IPS-15b (cell line): ENCODE measurements around the gene FRMD8.

Experiments
- H3K27me3 ChIP-seq: one replicate; pipeline ENCODE4 v1.6.1; 2013; ENCODE audit warnings: low read length; ENCODE audit not compliant: control insufficient read depth, insufficient read depth
- H3K36me3 ChIP-seq: one replicate; pipeline ENCODE4 v1.6.1; 2013; ENCODE audit warnings: low read length; ENCODE audit not compliant: control insufficient read depth, insufficient read depth
- H3K4me1 ChIP-seq: one replicate; pipeline ENCODE4 v1.6.1; 2013; ENCODE audit warnings: mild to moderate bottlenecking, low read length; ENCODE audit not compliant: control insufficient read depth, insufficient read depth
- H3K4me3 ChIP-seq: one replicate; pipeline ENCODE4 v1.5.1; 2013; ENCODE audit warnings: low read depth, low read length
- H3K9ac ChIP-seq: one replicate; pipeline ENCODE4 v1.6.1; 2013; ENCODE audit warnings: low read depth, mild to moderate bottlenecking, low read length
- H3K9me3 ChIP-seq: one replicate; pipeline ENCODE4 v1.6.1; 2013; ENCODE audit warnings: mild to moderate bottlenecking, low read length; ENCODE audit not compliant: control insufficient read depth, insufficient read depth

Gene FRMD8

GRCh38 chr11:65388731-65389130 lies 2.3 kb downstream of the FRMD8 start:
- no peak overlapping the region for H3K9ac ChIP-seq
- no peaks in the 10 kb centered on the region for H3K27me3 ChIP-seq
- no peaks in the 10 kb centered on the region for H3K9me3 ChIP-seq
- peaks cover 6% of the 10 kb centered on the region for H3K36me3 ChIP-seq
- H3K4me3 ChIP-seq: no peak overlapping the region
- peaks cover 4% of the 10 kb centered on the region for H3K4me1 ChIP-seq

- Histone ChIP-seq H3K27me3 (no peaks in the 10 kb centered on the region), H3K36me3 (peaks cover 10% of the 10 kb centered on the region), H3K9me3 (no peaks in the 10 kb centered on the region), H3K4me1 (peaks cover 4% of the 10 kb centered on the region), H3K9ac (no peak overlapping the region), H3K4me3 (no peak overlapping the region)
Measured at GRCh38 chr11:65389294-65389980, 3.0 kb downstream of the FRMD8 start.

GRCh38 chr11:65390099-65390941 lies 3.9 kb downstream of the FRMD8 start:
- Histone ChIP-seq H3K27me3 (no peaks in the 10 kb centered on the region), H3K4me1 (peaks cover 4% of the 10 kb centered on the region), H3K9ac (no peak overlapping the region), H3K9me3 (no peaks in the 10 kb centered on the region), H3K36me3 (peaks cover 11% of the 10 kb centered on the region), H3K4me3 (no peak overlapping the region)

GRCh38 chr11:65390996-65391395 lies 4.6 kb downstream of the FRMD8 start:
- H3K9me3 ChIP-seq: no peaks in the 10 kb centered on the region
- no peaks in the 10 kb centered on the region for H3K27me3 ChIP-seq
- no peak overlapping the region for H3K4me3 ChIP-seq
- peaks cover 4% of the 10 kb centered on the region for H3K4me1 ChIP-seq
- no peak overlapping the region for H3K9ac ChIP-seq
- H3K36me3 ChIP-seq: peaks cover 11% of the 10 kb centered on the region

GRCh38 chr11:65392186-65392829 lies 5.9 kb downstream of the FRMD8 start:
- peaks cover 2% of the 10 kb centered on the region for H3K4me1 ChIP-seq
- H3K9ac ChIP-seq: no peak overlapping the region
- H3K36me3 ChIP-seq: peaks cover 19% of the 10 kb centered on the region

GRCh38 chr11:65392899-65393298 lies 6.5 kb downstream of the FRMD8 start:
- Histone ChIP-seq H3K27me3 (no peaks in the 10 kb centered on the region), H3K9ac (no peak overlapping the region), H3K36me3 (peaks cover 22% of the 10 kb centered on the region), H3K4me1 (peaks cover 2% of the 10 kb centered on the region), H3K4me3 (no peak overlapping the region), H3K9me3 (no peaks in the 10 kb centered on the region)

More at GRCh38 chr11:65392186-65392829, 5.9 kb downstream of the FRMD8 start:
- H3K9me3 ChIP-seq: no peaks in the 10 kb centered on the region
- no peaks in the 10 kb centered on the region for H3K27me3 ChIP-seq
- H3K4me3 ChIP-seq: no peak overlapping the region

- Histone ChIP-seq H3K4me1 (peaks cover 2% of the 10 kb centered on the region), H3K4me3 (no peak overlapping the region), H3K27me3 (no peaks in the 10 kb centered on the region), H3K9ac (no peak overlapping the region), H3K9me3 (no peaks in the 10 kb centered on the region), H3K36me3 (peaks cover 28% of the 10 kb centered on the region)
Measured at GRCh38 chr11:65393513-65394079, 7.2 kb downstream of the FRMD8 start.

GRCh38 chr11:65394125-65394536 lies 7.7 kb downstream of the FRMD8 start:
- no peaks in the 10 kb centered on the region for H3K27me3 ChIP-seq
- H3K4me3 ChIP-seq: no peak overlapping the region
- H3K4me1 ChIP-seq: peaks cover 2% of the 10 kb centered on the region
- H3K9ac ChIP-seq: no peak overlapping the region
- H3K9me3 ChIP-seq: no peaks in the 10 kb centered on the region
- H3K36me3 ChIP-seq: peaks cover 28% of the 10 kb centered on the region

GRCh38 chr11:65395961-65396530 lies 9.6 kb downstream of the FRMD8 start:
- Histone ChIP-seq H3K27me3 (no peaks in the 10 kb centered on the region), H3K9ac (no peak overlapping the region), H3K4me3 (no peak overlapping the region), H3K36me3 (peaks cover 37% of the 10 kb centered on the region), H3K9me3 (no peaks in the 10 kb centered on the region), H3K4me1 (no peaks in the 10 kb centered on the region)

GRCh38 chr11:65396769-65397745 lies 10.6 kb downstream of the FRMD8 start:
- H3K4me1 ChIP-seq: no peaks in the 10 kb centered on the region
- H3K36me3 ChIP-seq: peaks cover 37% of the 10 kb centered on the region
- no peaks in the 10 kb centered on the region for H3K27me3 ChIP-seq
- no peak overlapping the region for H3K9ac ChIP-seq
- H3K4me3 ChIP-seq: no peak overlapping the region
- H3K9me3 ChIP-seq: no peaks in the 10 kb centered on the region
